T-helper 17 cell (primary cell): ENCODE data around the gene RRP36. TPM values are rescaled to one million over a fixed set of nuclear protein-coding genes. Genes with fewer than 3 reads are reported as not detected.

Experiments used
- ATAC-seq: fragments of 150-1000 bp; cut with Tn5 transposase; 2 replicates; pipeline ENCODE4 v1.10.0; 2021; ENCODE audit warnings: mild to moderate bottlenecking, moderate library complexity
- DNase-seq, 3 donors: peaks; one replicate each; pipeline versions ENCODE4 v3.0.0 to v3.0.0-alpha.2; 2020 to 2021
- H3K9me3 ChIP-seq: one replicate; pipeline ENCODE4 v1.7.0; 2013; ENCODE audit warnings: low read length, mild to moderate bottlenecking; ENCODE audit not compliant: control insufficient read depth, poor library complexity, severe bottlenecking
- H3K27ac Mint-ChIP-seq: one replicate; pipeline ENCODE4 v1.8.0; 2022; ENCODE audit warnings: mild to moderate bottlenecking, moderate library complexity, mixed read lengths
- H3K27me3 Mint-ChIP-seq: one replicate; pipeline ENCODE4 v1.8.0; 2022; ENCODE audit warnings: mixed read lengths
- H3K36me3 Mint-ChIP-seq: one replicate; pipeline ENCODE4 v1.8.0; 2022; ENCODE audit warnings: low read depth, mixed read lengths
- H3K4me1 Mint-ChIP-seq: one replicate; pipeline ENCODE4 v1.8.0; 2022; ENCODE audit warnings: mild to moderate bottlenecking, mixed read lengths
- H3K4me3 Mint-ChIP-seq: one replicate; pipeline ENCODE4 v1.8.0; 2022; ENCODE audit warnings: mild to moderate bottlenecking, moderate library complexity, mixed read lengths
- total RNA-seq, 4 donors: library from RNA in 2 of 4; stranded (reverse) in 2 of 4; gene quantifications; one replicate each; pipeline ENCODE4 v1.2.3 and lab custom pipeline; 2022 to 2026

Gene RRP36
- total RNA-seq, 2 donors from 2014 or later = 25.2 to 29.0 TPM

DNA sequence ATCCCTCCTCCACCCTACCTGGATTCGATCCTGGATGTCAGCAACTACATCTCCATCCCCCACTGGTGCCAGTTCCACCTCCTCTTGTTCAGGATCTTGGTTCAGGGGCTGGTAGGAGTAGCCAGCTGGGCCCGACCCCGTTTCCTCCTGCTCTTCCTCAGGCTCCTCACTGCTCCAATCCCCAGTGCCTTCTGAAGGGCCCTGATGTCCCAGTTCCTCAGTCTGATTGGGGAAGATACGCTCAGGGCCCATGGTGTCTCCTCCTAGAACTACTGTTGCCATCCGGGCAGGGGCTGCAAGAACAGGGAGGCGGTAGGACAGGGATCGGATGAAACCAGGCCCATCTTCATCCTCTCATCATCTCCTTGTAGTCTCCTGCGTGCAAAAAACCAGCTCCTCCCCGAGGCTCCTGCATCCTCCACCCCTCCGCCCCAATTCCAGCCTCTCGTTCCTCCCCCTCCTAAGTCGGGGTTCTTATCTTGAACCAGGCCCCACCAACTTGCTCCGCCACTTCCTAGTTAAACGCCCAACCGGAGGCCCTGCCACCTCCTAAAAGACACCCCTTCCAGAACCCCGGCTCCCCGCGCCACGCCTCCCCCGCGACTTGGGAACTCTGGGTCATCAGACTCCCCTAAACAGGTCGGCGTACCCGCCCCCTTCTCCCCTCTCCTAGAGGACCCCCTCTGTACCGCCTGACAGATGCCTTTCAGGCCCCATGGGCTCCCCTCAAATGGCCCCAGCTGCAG is 8.2 kb upstream of the RRP36 start:
- no peak for DNase-seq
- H3K27ac Mint-ChIP-seq = peak overlapping the region; percentile 93
- peaks cover 6% of the 10 kb centered on the region for H3K36me3 Mint-ChIP-seq

DNA sequence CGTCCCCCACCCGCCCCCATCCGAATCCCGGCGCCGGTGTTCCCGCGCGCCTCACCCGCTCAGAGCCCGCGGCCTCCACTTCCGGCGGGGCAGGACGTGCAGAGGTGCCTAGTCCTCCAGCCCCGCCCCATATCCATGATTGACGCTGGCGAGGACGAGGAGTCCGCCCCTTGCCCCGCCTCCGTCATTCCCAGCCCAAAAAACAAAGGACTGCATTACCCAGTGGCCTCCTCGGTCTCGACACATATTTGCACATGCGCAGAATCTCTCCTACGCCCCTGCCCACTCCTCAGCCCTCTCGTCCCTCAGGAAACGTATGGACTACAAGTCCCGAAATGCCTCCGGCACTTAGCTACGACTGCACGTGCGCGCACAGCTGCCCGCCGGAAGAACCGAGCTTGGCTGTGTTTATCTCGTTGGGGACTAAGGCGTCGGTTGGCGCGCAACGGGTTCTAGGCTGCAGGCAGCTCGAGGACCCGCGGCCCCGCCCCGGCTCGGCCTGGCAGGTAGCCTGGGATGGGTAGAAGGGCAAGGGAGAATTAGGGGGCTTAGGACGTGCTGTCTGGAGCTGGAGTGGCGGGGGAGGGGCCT is 7.5 kb upstream of the RRP36 start, which contains the start of the genes KLHDC3 and MEA1:
KLHDC3 (plus strand) TSS at position 407 of the 591 bp plus-strand sequence. CDS start 2,944 bp downstream, outside the sequence.
MEA1 (minus strand) TSS at position 104 of the 591 bp plus-strand sequence. CDS start 133 bp downstream, outside the sequence.
- DNase-seq (peak; percentile 92 to 98 (median 94)), ATAC-seq (peak; percentile 91)
- H3K4me1 Mint-ChIP-seq = peaks cover 42% of the 10 kb centered on the region
- peaks cover 6% of the 10 kb centered on the region for H3K36me3 Mint-ChIP-seq
- H3K27ac Mint-ChIP-seq = peak within 1 kb of the TSS; percentile 93
- H3K4me3 Mint-ChIP-seq = peak within 1 kb of the TSS; percentile 98
- no peaks in the 10 kb centered on the region for H3K9me3 ChIP-seq
- H3K27me3 Mint-ChIP-seq = no peaks in the 10 kb centered on the region

More for the DNA sequence above, 8.2 kb upstream of the RRP36 start:
- ATAC-seq = peak; percentile 18
- no peaks in the 10 kb centered on the region for H3K27me3 Mint-ChIP-seq
- peaks cover 42% of the 10 kb centered on the region for H3K4me1 Mint-ChIP-seq
- no peaks in the 10 kb centered on the region for H3K9me3 ChIP-seq
- H3K4me3 Mint-ChIP-seq = peak overlapping the region; percentile 98

DNA sequence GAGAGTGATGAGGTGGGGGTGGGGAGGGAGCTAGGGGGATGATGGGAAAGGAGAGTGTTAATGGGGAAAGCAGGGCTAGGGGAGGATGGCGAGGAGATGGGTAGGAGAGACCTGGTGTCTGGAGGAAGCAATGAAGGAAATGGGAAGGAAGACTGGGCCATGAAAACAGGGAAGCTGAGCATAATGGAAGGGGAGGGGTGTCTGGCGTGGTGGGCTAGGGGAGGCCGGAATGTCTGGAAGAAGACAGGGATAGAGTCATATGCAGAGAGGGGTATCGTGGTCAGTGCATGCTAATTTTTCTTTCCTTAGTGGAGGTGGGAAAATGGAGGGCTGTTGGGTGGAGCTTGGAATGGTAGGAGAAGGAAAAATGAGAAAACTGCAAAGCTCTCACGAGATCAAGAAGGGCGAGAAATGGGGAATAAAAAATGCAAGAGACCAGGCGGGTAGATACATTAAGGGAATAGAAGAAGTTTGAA is 7.0 kb upstream of the RRP36 start:
- Mint-ChIP-seq H3K4me1 (peaks cover 45% of the 10 kb centered on the region), H3K4me3 (peak overlapping the region; percentile 98), H3K27ac (peak overlapping the region; percentile 93), H3K36me3 (peaks cover 8% of the 10 kb centered on the region), H3K27me3 (no peaks in the 10 kb centered on the region)
- ATAC-seq = no peak
- no peaks in the 10 kb centered on the region for H3K9me3 ChIP-seq
- DNase-seq = no peak

DNA sequence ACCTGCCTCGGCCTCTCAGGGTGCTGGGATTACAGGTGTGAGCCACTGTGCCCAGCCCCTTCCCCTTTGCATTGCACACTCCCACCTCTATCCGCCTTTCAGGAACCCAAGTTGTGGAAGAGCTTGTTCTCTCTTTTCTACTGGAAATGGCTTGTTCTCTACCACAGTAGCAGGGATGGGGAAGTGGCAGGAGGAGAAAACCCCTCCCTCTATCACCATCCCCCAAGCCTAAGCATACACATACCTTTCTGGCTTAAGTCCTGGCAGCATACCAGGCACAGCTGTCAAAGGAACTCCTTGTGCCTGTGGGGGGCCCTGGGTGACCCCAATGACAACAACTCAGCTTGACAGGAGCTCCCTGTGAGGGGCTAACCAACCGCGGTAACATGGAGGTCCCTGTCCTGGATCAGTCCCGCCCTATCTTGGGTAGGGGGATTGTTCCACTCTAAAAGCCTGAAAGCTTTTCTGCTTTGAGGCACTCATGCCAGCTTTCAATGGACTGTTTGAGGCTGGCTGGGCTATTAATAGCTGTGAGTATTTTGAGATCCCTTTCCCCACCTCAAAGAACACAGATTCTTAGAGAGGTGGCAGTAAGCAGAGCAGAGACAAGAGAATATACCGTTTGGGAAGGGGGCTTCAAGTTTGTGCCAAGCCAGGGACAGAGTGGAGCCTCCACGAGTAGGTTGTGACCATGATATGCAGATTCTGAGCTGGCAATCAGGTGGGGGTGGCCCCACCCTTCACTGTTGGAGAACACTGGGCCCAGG is 5.1 kb upstream of the RRP36 start:
- Mint-ChIP-seq H3K4me3 (peak overlapping the region; percentile 58), H3K36me3 (peaks cover 5% of the 10 kb centered on the region), H3K27me3 (no peaks in the 10 kb centered on the region), H3K27ac (peak overlapping the region; percentile 86), H3K4me1 (peaks cover 48% of the 10 kb centered on the region)
- no peak for DNase-seq
- no peak for ATAC-seq
- no peaks in the 10 kb centered on the region for H3K9me3 ChIP-seq

DNA sequence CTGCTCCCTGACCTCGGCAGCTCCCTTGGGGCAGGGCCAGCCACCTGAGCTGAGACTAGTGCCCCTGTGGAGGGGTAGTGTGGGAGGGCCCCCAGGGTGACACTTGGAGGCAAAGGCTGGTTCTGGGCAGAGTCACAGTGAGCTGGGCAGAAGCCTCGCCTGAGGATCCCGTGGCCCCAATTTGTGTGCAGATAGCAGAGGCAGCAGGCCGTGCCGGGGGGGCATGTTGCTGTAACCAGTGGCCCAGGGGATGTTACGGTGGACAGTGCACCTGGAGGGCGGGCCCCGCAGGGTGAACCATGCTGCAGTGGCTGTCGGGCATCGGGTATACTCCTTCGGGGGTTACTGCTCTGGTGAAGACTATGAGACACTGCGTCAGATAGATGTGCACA is 4.5 kb upstream of the RRP36 start:
- peaks cover 50% of the 10 kb centered on the region for H3K4me1 Mint-ChIP-seq
- H3K9me3 ChIP-seq = no peaks in the 10 kb centered on the region
- no peak for ATAC-seq
- DNase-seq = no peak
- no peaks in the 10 kb centered on the region for H3K27me3 Mint-ChIP-seq
- no peak overlapping the region for H3K27ac Mint-ChIP-seq
- no peak overlapping the region for H3K4me3 Mint-ChIP-seq
- peaks cover 2% of the 10 kb centered on the region for H3K36me3 Mint-ChIP-seq

DNA sequence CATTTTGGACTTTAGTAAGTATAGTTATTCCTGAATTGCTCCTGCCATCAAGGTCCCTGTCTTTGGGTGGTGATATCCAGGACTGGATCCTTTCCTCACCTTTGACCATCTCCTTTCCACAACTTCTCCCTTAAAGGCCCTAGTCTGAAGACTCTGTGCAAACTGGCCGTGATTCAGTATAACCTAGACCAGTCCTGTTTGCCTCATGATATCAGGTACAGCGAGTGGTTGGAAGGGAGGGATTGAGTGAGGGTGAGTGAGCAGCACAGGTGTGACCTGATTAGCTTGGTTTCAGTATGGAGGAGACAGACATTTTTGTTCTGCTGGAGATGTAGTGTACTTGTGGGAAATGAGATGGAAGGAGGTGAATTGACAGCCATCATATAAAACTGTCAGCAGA is 2.3 kb upstream of the RRP36 start:
- Mint-ChIP-seq H3K4me1 (peaks cover 31% of the 10 kb centered on the region), H3K27me3 (no peaks in the 10 kb centered on the region), H3K27ac (peak overlapping the region; percentile 82), H3K4me3 (no peak overlapping the region), H3K36me3 (peaks cover 3% of the 10 kb centered on the region)
- DNase-seq = no peak
- ATAC-seq = no peak
- no peaks in the 10 kb centered on the region for H3K9me3 ChIP-seq

DNA sequence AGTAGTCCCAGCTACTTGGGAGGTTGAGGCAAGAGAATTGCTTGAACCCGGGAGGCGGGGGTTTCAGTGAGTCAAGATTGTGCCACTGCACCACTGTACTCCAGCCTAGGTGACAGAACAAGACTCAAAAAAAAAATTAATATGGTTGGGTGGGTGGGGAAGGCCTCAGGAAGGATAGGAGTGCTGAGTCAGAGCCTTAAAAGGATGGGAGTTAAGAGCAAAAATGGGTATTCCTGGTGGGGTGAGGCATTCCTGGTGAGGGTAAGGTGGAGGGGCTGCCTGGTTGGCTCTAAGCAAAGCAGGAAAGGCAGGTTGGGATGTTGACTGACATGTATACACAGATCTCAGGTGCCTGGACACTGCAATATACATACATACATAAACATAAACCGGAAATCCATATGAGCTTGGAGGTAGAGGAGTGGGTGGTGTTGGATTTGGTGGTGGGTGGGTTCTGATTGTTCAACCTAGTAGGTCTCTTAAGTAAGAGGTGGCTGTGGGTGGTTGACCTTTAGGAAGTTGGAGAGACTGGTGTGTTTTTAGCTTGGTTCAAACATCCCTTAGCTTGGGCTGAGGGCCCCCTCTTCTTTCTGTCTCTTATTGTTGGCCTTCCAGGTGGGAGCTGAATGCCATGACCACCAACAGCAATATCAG is 1.2 kb upstream of the RRP36 start:
- peaks cover 7% of the 10 kb centered on the region for H3K36me3 Mint-ChIP-seq
- DNase-seq = no peak
- peaks cover 29% of the 10 kb centered on the region for H3K4me1 Mint-ChIP-seq
- no peaks in the 10 kb centered on the region for H3K9me3 ChIP-seq
- no peaks in the 10 kb centered on the region for H3K27me3 Mint-ChIP-seq
- peak overlapping the region; percentile 75 for H3K4me3 Mint-ChIP-seq
- H3K27ac Mint-ChIP-seq = peak overlapping the region; percentile 82
- no peak for ATAC-seq

DNA sequence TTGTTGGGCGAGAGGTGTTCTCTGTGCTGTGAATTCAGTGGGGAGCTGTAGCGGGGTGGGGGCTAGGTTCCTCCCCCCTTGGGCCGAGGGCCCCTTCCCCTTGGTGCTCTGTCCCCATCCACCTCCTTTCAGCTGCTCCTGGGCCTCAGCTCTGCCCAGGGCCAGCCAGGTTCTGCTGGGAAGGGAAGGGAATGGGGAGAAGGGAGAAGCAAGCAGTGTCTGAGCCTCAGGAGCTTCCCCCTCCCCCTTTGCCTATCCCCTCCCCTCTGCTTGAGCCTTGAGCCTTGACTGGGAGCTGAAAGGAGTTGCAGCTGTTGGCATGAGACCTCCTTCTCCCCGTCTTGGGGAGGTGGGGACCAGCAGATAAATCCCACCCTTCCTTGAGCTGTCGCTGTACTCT is 576 bp upstream of the RRP36 start:
- no peaks in the 10 kb centered on the region for H3K9me3 ChIP-seq
- H3K27me3 Mint-ChIP-seq = no peaks in the 10 kb centered on the region
- ATAC-seq = no peak
- peak overlapping the region; percentile 95 for H3K4me3 Mint-ChIP-seq
- no peak for DNase-seq
- H3K36me3 Mint-ChIP-seq = peaks cover 7% of the 10 kb centered on the region
- H3K4me1 Mint-ChIP-seq = peaks cover 28% of the 10 kb centered on the region
- H3K27ac Mint-ChIP-seq = peak overlapping the region; percentile 11

DNA sequence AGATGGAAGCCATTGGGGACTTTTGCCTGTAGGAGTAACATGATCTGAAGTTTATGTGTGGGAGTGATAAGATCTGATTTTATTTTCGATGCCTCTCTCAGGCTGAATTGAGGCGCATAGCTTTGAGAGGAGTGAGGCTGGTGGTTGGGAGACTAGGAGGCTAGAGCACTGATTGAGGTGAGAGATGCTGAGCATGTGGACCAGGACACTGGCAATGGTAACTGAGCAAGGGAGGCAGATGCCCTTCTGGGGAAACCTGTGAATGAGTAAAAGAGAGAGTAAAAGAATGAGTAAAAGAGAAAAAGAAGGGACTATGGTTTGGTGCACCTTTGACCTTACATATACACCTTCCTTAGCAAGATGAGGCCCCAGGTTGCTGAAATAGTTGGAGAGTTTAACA is 3.0 kb downstream of the RRP36 start:
- DNase-seq (no peak), ATAC-seq (no peak)
- peak overlapping the region; percentile 91 for H3K27ac Mint-ChIP-seq
- peaks cover 16% of the 10 kb centered on the region for H3K4me1 Mint-ChIP-seq
- H3K9me3 ChIP-seq = no peaks in the 10 kb centered on the region
- H3K36me3 Mint-ChIP-seq = peaks cover 11% of the 10 kb centered on the region
- H3K27me3 Mint-ChIP-seq = no peaks in the 10 kb centered on the region
- H3K4me3 Mint-ChIP-seq = peak overlapping the region; percentile 61

DNA sequence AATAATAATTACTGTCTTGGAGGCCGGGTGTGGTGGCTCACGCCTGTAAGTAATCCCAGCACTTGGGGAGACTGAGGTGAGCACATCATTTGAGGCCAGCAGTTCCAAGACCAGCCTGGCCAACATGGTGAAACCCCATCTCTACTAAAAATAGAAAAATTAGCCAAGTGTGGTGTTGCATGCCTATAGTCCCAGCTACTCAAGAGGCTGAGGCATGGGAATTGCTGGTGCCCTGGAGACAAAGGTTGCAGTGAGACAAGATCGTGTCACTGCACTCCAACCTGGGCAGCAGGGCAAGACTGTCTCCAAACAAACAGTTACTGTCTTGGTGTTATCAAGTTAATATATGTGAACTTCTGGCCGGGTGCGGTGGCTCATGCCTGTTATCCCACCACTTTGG is 4.9 kb downstream of the RRP36 start:
- no peak for DNase-seq
- no peaks in the 10 kb centered on the region for H3K27me3 Mint-ChIP-seq
- no peak overlapping the region for H3K27ac Mint-ChIP-seq
- peaks cover 13% of the 10 kb centered on the region for H3K4me1 Mint-ChIP-seq
- no peak overlapping the region for H3K4me3 Mint-ChIP-seq
- H3K36me3 Mint-ChIP-seq = peaks cover 11% of the 10 kb centered on the region
- no peaks in the 10 kb centered on the region for H3K9me3 ChIP-seq
- ATAC-seq = no peak

DNA sequence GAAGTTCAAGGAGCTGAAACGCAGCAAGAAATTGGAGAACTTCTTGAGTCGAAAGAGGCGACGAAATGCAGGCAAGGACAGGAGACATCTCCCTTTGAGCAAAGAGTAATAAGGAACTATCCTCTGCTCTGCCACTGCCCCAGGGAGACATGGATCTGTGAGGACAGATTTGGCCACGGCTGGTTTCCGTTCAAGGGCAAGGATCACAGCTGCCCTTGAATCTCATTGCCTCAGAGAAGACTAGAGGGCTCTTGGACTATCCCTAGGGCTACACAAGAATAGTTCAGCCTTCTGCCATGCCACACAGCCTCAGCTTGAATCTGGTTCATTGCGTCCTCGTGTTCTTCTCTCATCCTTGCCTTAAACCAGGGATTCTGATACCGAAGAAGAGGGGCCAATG is 7.7 kb downstream of the RRP36 start:
- Mint-ChIP-seq H3K4me3 (no peak overlapping the region), H3K27me3 (no peaks in the 10 kb centered on the region), H3K27ac (no peak overlapping the region), H3K4me1 (peaks cover 16% of the 10 kb centered on the region), H3K36me3 (peaks cover 12% of the 10 kb centered on the region)
- ATAC-seq (no peak), DNase-seq (no peak)
- H3K9me3 ChIP-seq = no peaks in the 10 kb centered on the region

DNA sequence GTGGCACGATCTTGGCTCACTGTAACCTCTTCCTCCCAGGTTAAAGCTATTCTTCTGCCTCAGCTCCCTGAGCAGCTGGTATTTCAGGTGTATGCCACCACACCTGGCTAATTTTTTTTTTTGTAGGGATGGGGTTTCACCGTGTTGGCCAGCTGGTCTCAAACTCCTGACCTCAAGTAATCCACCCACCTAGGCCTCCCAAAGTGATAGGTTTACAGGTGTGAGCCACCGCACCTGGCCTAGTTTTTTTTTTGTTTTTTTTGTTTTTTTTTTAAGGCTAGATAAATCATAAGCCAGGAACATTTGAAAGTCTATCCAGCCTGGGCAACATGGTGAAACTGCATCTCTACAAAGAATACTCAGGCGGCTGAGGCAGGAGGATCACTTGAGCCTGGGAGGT is 10.9 kb downstream of the RRP36 start:
- no peak overlapping the region for H3K27ac Mint-ChIP-seq
- H3K9me3 ChIP-seq = no peaks in the 10 kb centered on the region
- H3K4me3 Mint-ChIP-seq = no peak overlapping the region
- peaks cover 9% of the 10 kb centered on the region for H3K4me1 Mint-ChIP-seq
- peaks cover 6% of the 10 kb centered on the region for H3K36me3 Mint-ChIP-seq
- DNase-seq = no peak
- no peaks in the 10 kb centered on the region for H3K27me3 Mint-ChIP-seq
- no peak for ATAC-seq
